SU-DHL-6 (cell line): Measurements from ENCODE around the gene UQCR10.

ENCODE experiments used
- H2AFZ ChIP-seq: fragments of 200-600 bp; sonication (generic); 2 replicates; pipeline ENCODE4 v1.6.1; 2014; ENCODE audit warnings: low read depth, mild to moderate bottlenecking, moderate library complexity, mixed read lengths, antibody characterized with exemption, low read length; ENCODE audit not compliant: severe bottlenecking
- H3F3A ChIP-seq: fragments of 200-600 bp; shearing (Covaris generic); 2 replicates; pipeline ENCODE4 v1.6.0; 2016; ENCODE audit warnings: antibody characterized with exemption, mild to moderate bottlenecking; ENCODE audit not compliant: insufficient read depth
- H3K27ac ChIP-seq: fragments of 200-600 bp; sonication (generic); 2 replicates; pipeline ENCODE4 v1.5.1; 2016; ENCODE audit warnings: low read depth, mild to moderate bottlenecking, low read length, moderate library complexity, mixed read lengths
- H3K27me3 ChIP-seq: fragments of 200-600 bp; sonication (generic), shearing (Covaris generic); 2 replicates; pipeline ENCODE4 v1.6.0; 2014; ENCODE audit warnings: mild to moderate bottlenecking, low read length
- H3K36me3 ChIP-seq: fragments of 200-600 bp; sonication (generic); 2 replicates; pipeline ENCODE4 v1.6.1; 2014; ENCODE audit warnings: mild to moderate bottlenecking, low read length, mixed read lengths
- H3K4me2 ChIP-seq: fragments of 300-600, 200-600 bp; shearing (Covaris generic), sonication (generic); 2 replicates; pipeline ENCODE4 v1.6.0; 2014; ENCODE audit warnings: low read length, low read depth, mild to moderate bottlenecking; ENCODE audit not compliant: poor library complexity, severe bottlenecking
- H3K4me3 ChIP-seq: fragments of 200-600 bp; sonication (generic); 2 replicates; pipeline ENCODE4 v1.5.1; 2014; ENCODE audit warnings: antibody characterized with exemption, low read length, mild to moderate bottlenecking, mixed read lengths; ENCODE audit not compliant: insufficient read depth, poor library complexity, severe bottlenecking
- H3K79me2 ChIP-seq: fragments of 200-600 bp; sonication (generic); 2 replicates; pipeline ENCODE4 v1.6.1; 2014; ENCODE audit warnings: mild to moderate bottlenecking, low read length, moderate library complexity; ENCODE audit not compliant: insufficient read depth
- H3K9ac ChIP-seq: fragments of 200-600 bp; sonication (generic); 2 replicates; pipeline ENCODE4 v1.7.0; 2014; ENCODE audit warnings: mild to moderate bottlenecking, low read length
- H3K9me2 ChIP-seq: fragments of 200-600 bp; sonication (generic); replicated peaks from 2 replicates; pipeline ENCODE4 v1.6.1; 2014; ENCODE audit warnings: low read length; ENCODE audit not compliant: insufficient read depth
- H3K9me3 ChIP-seq: fragments of 200-600 bp; sonication (generic); 2 replicates; pipeline ENCODE4 v1.6.1; 2014; ENCODE audit warnings: low read length, mixed read lengths; ENCODE audit not compliant: insufficient read depth
- H4K20me1 ChIP-seq: fragments of 200-600 bp; sonication (generic); 2 replicates; pipeline ENCODE4 v1.6.1; 2014; ENCODE audit warnings: low read depth, mild to moderate bottlenecking, antibody characterized with exemption, low read length, moderate library complexity, mixed read lengths
- CTCF ChIP-seq: fragments of 200-600 bp; sonication (generic); IDR thresholded peaks from one replicate; pipeline ENCODE4 v1.5.1; 2017; ENCODE audit warnings: antibody characterized with exemption, mild to moderate bottlenecking, low read length, moderate library complexity; ENCODE audit not compliant: insufficient read depth, poor library complexity, severe bottlenecking
- EZH2phosphoT487 ChIP-seq: fragments of 200-600 bp; sonication (generic), shearing (Covaris generic); conservative IDR thresholded peaks from 2 replicates; pipeline ENCODE4 v1.6.1; 2018; ENCODE audit warnings: mild to moderate bottlenecking, antibody characterized with exemption, low read length, moderate library complexity, mixed read lengths

Gene UQCR10

GRCh38 chr22:29784451-29785361, 17.5 kb downstream of the UQCR10 start:
- Histone ChIP-seq H3F3A (no peaks in the 10 kb centered on the region), H3K27ac (no peak overlapping the region), H3K4me2 (no peak overlapping the region), H4K20me1 (no peaks in the 10 kb centered on the region), H3K79me2 (no peaks in the 10 kb centered on the region), H3K4me3 (no peak overlapping the region), H2AFZ (no peak overlapping the region), H3K9me2 (no peaks in the 10 kb centered on the region), H3K36me3 (no peaks in the 10 kb centered on the region), H3K9ac (no peak overlapping the region), H3K9me3 (no peaks in the 10 kb centered on the region), H3K27me3 (no peaks in the 10 kb centered on the region)
- TF ChIP-seq EZH2phosphoT487: no peak
- no peak for TF ChIP-seq CTCF

- no peaks in the 10 kb centered on the region for H4K20me1 ChIP-seq
- H3K4me3 ChIP-seq: no peak overlapping the region
- no peaks in the 10 kb centered on the region for H3K9me3 ChIP-seq
- no peaks in the 10 kb centered on the region for H3K9me2 ChIP-seq
- no peaks in the 10 kb centered on the region for H3K79me2 ChIP-seq
- H3K36me3 ChIP-seq: no peaks in the 10 kb centered on the region
- no peak overlapping the region for H2AFZ ChIP-seq
- H3K27ac ChIP-seq: no peak overlapping the region
- H3K4me2 ChIP-seq: no peak overlapping the region
- no peak overlapping the region for H3K9ac ChIP-seq
- no peaks in the 10 kb centered on the region for H3K27me3 ChIP-seq
- H3F3A ChIP-seq: no peaks in the 10 kb centered on the region
- TF ChIP-seq EZH2phosphoT487 (no peak), CTCF (no peak)
Observed at GRCh38 chr22:29786031-29786430, 18.9 kb downstream of the UQCR10 start.

GRCh38 chr22:29787371-29787980, 20.3 kb downstream of the UQCR10 start:
- H3F3A ChIP-seq: no peaks in the 10 kb centered on the region
- no peaks in the 10 kb centered on the region for H3K9me2 ChIP-seq
- no peaks in the 10 kb centered on the region for H3K79me2 ChIP-seq
- no peak overlapping the region for H3K27ac ChIP-seq
- TF ChIP-seq CTCF (no peak), EZH2phosphoT487 (no peak)
- H3K4me3 ChIP-seq: no peak overlapping the region
- H3K9ac ChIP-seq: no peak overlapping the region
- H2AFZ ChIP-seq: no peak overlapping the region
- no peak overlapping the region for H3K4me2 ChIP-seq
- H3K27me3 ChIP-seq: no peaks in the 10 kb centered on the region
- H3K36me3 ChIP-seq: no peaks in the 10 kb centered on the region
- no peaks in the 10 kb centered on the region for H4K20me1 ChIP-seq
- H3K9me3 ChIP-seq: no peaks in the 10 kb centered on the region
